Liver (tissue), 9 donors: ENCODE results near the gene TMC1. TPM values are rescaled to one million over a fixed set of nuclear protein-coding genes. Genes with fewer than 3 reads are reported as not detected.
"Not testable (repeated sequence)": the region's sequence is repeated elsewhere in the genome, so short reads cannot be mapped to it uniquely, and the experiment has no call there.

ENCODE experiments used
- DNase-seq: peaks from one replicate; pipeline ENCODE4 v3.0.0-alpha.2; 2017; ENCODE audit warnings: low spot score
- H3K27ac ChIP-seq, 2 donors: one replicate each; pipeline ENCODE4 v1.7.0; 2013; ENCODE audit warnings: inconsistent platforms in 2 of 2, low read length in 2 of 2, control low read depth in 1 of 2, low read depth in 1 of 2, mild to moderate bottlenecking in 1 of 2
- H3K27me3 ChIP-seq, 4 donors: one replicate each; pipeline versions ENCODE4 v1.6.1 to v1.7.0; 2013; ENCODE audit warnings: low read length in 3 of 4, inconsistent platforms in 1 of 4, mild to moderate bottlenecking in 1 of 4, moderate library complexity in 1 of 4; ENCODE audit not compliant: control insufficient read depth in 4 of 4, insufficient read depth in 4 of 4
- H3K36me3 ChIP-seq, 4 donors: one replicate each; pipeline versions ENCODE4 v1.6.1 to v1.7.0; 2013; ENCODE audit warnings: low read length in 3 of 4, mild to moderate bottlenecking in 3 of 4, low read depth in 1 of 4, moderate library complexity in 1 of 4; ENCODE audit not compliant: control insufficient read depth in 4 of 4, insufficient read depth in 3 of 4
- H3K4me1 ChIP-seq, 4 donors: one replicate each; pipeline versions ENCODE4 v1.6.1 to v1.7.0; 2013; ENCODE audit warnings: low read length in 3 of 4, mild to moderate bottlenecking in 3 of 4, moderate library complexity in 1 of 4; ENCODE audit not compliant: control insufficient read depth in 4 of 4, insufficient read depth in 4 of 4
- H3K4me3 ChIP-seq, 3 donors: one replicate each; pipeline versions ENCODE4 v1.6.1 to v1.7.0; 2013; ENCODE audit warnings: low read length in 3 of 3, control low read depth in 1 of 3, low read depth in 1 of 3, mild to moderate bottlenecking in 1 of 3
- H3K9ac ChIP-seq, 2 donors: one replicate each; pipeline ENCODE4 v1.7.0; 2013; ENCODE audit warnings: low read length in 2 of 2, mild to moderate bottlenecking in 2 of 2, moderate library complexity in 2 of 2, control low read depth in 1 of 2, low read depth in 1 of 2
- H3K9me3 ChIP-seq, 4 donors: one replicate each; pipeline versions ENCODE4 v1.6.1 to v1.7.0; 2013; ENCODE audit warnings: low read length in 3 of 4; ENCODE audit not compliant: control insufficient read depth in 4 of 4
- EGR1 ChIP-seq, 2 donors: IDR thresholded peaks; 2 replicates each; pipeline ENCODE4 v1.6.1; 2016 to 2018; ENCODE audit warnings: antibody characterized with exemption in 2 of 2, low read depth in 2 of 2
- FOXA1 ChIP-seq: IDR thresholded peaks from 2 replicates; pipeline ENCODE4 v1.6.1; 2016; ENCODE audit warnings: antibody characterized with exemption
- GABPA ChIP-seq, 2 donors: IDR thresholded peaks in 1 of 2; conservative IDR thresholded peaks in 1 of 2; 2 replicates each; pipeline ENCODE4 v1.6.1; 2016; ENCODE audit warnings: antibody characterized with exemption in 2 of 2, mild to moderate bottlenecking in 1 of 2, moderate library complexity in 1 of 2
- HNF4A ChIP-seq, 2 donors: conservative IDR thresholded peaks; 2 replicates each; pipeline ENCODE4 v1.6.1; 2016; ENCODE audit warnings: antibody characterized with exemption in 2 of 2, mild to moderate bottlenecking in 2 of 2
- NR2F2 ChIP-seq: IDR thresholded peaks from 2 replicates; pipeline ENCODE4 v1.6.1; 2016; ENCODE audit warnings: antibody characterized with exemption
- REST ChIP-seq: IDR thresholded peaks from 2 replicates; pipeline ENCODE4 v1.6.1; 2016; ENCODE audit warnings: antibody characterized with exemption, mild to moderate bottlenecking
- WGBS: extraction: QIAGEN DNeasy Blood & Tissue Kit; methylation state at CpG from one replicate; pipeline ENCODE4 v1.1.7; 2013; 5-methylcytosine and 5-hydroxymethylcytosine counted together
- polyA plus RNA-seq, 2 donors: library from polyadenylated mRNA; stranded (reverse) in 1 of 2; unstranded in 1 of 2; fragments of 200-250 nt in 1 of 2; fragments of >200 nt in 1 of 2; fragmentation: Nextera tagmentation in 1 of 2; extraction: Ambion mirVana in 1 of 2; gene quantifications; one replicate each; pipeline versions ENCODE4 v1.2.1 to v1.2.3, GENCODE V29; 2013 to 2015
- total RNA-seq, 2 donors: library from RNA; depleted of rRNA; stranded (reverse); fragments of >200 nt; gene quantifications; one replicate each; pipeline ENCODE4 v1.2.3, GENCODE V29; 2014
- TF ChIP-seq, protein P1 (sequence below): IDR thresholded peaks from 2 replicates; pipeline ENCODE4 v1.6.1; 2016; ENCODE audit warnings: antibody characterized with exemption
- TF ChIP-seq, protein P2 (sequence below): IDR thresholded peaks from 2 replicates; pipeline ENCODE4 v1.6.1; 2016; ENCODE audit warnings: antibody characterized with exemption
- TF ChIP-seq, protein P3 (sequence below): IDR thresholded peaks from 2 replicates; pipeline ENCODE4 v1.6.1; 2016; ENCODE audit warnings: antibody characterized with exemption
- donor health status: healthy.
- donor health status: healthy.
- donor health status: healthy.
- donor health status: healthy.
- donor health status: healthy.

TMC1 gene
- total and polyA plus RNA-seq, 4 donors = 0.09 TPM; not detected in 3

- DNase-seq = no peak
- Histone ChIP-seq H3K4me3 (no peak overlapping the region), H3K9me3 (no peaks in the 10 kb centered on the region), H3K27me3 (no peaks in the 10 kb centered on the region), H3K9ac (no peak overlapping the region), H3K27ac (no peak overlapping the region), H3K4me1 (peaks cover 0 to 4% (median 0%) of the 10 kb centered on the region in 4 donors), H3K36me3 (no peaks in the 10 kb centered on the region)
- TF ChIP-seq, protein P1, sequence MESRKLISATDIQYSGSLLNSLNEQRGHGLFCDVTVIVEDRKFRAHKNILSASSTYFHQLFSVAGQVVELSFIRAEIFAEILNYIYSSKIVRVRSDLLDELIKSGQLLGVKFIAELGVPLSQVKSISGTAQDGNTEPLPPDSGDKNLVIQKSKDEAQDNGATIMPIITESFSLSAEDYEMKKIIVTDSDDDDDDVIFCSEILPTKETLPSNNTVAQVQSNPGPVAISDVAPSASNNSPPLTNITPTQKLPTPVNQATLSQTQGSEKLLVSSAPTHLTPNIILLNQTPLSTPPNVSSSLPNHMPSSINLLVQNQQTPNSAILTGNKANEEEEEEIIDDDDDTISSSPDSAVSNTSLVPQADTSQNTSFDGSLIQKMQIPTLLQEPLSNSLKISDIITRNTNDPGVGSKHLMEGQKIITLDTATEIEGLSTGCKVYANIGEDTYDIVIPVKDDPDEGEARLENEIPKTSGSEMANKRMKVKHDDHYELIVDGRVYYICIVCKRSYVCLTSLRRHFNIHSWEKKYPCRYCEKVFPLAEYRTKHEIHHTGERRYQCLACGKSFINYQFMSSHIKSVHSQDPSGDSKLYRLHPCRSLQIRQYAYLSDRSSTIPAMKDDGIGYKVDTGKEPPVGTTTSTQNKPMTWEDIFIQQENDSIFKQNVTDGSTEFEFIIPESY = no peak
- TF ChIP-seq FOXA1 (no peak), GABPA (IDR thresholded peaks at IDR 0.05 in 1 of 2, conservative IDR thresholded peaks at IDR 0.05 in 1 of 2) (no peak), EGR1 (IDR thresholded peaks at IDR 0.05; ENCODE audit: low read depth in 2 of 2) (no peak), NR2F2 (no peak), HNF4A (conservative IDR thresholded peaks at IDR 0.05) (no peak)
- TF ChIP-seq, protein P2, sequence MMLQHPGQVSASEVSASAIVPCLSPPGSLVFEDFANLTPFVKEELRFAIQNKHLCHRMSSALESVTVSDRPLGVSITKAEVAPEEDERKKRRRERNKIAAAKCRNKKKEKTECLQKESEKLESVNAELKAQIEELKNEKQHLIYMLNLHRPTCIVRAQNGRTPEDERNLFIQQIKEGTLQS = no peak
- TF ChIP-seq, protein P3, sequence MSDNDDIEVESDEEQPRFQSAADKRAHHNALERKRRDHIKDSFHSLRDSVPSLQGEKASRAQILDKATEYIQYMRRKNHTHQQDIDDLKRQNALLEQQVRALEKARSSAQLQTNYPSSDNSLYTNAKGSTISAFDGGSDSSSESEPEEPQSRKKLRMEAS = no peak
- 92% methylated on average over 1 of the region's 1 CpG for WGBS
Observed at GRCh38 chr9:72509053-72509452, 12.4 kb upstream of the TMC1 start.

DNA sequence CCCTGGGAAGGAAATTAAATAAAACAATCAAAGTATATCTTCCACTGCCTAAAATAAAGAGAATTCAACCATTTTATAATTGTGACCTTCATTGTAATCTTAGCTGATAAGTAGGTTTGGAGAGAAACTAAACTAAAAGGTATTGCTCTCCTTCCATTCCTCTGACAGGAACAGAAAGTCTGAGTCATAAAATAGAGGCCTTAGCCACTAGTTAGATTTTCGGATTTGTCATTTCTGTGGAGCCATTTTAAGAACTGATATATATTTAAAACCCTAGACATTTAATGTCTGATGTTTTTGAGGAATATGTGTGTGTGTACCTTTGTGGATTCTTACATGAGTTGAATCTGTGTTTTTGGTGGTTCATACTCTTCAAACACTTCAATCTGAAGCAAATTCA lies 11.8 kb upstream of the TMC1 start:
- H3K9ac ChIP-seq = no peak overlapping the region
- no peaks in the 10 kb centered on the region for H3K9me3 ChIP-seq
- no peak overlapping the region for H3K4me3 ChIP-seq
- no peak for DNase-seq
- WGBS = 73% methylated on average over 1 of the region's 1 CpG
- no peak for TF ChIP-seq REST
- TF ChIP-seq, protein P2 = no peak
- H3K4me1 ChIP-seq = peaks cover 0 to 4% (median 0%) of the 10 kb centered on the region in 4 donors
- no peaks in the 10 kb centered on the region for H3K36me3 ChIP-seq
- H3K27me3 ChIP-seq = no peaks in the 10 kb centered on the region
- no peak overlapping the region for H3K27ac ChIP-seq

GRCh38 chr9:72521011-72521410 lies 397 bp upstream of the TMC1 start:
- not testable (repeated sequence) for H3K4me1 ChIP-seq, H3K9ac ChIP-seq, H3K36me3 ChIP-seq, H3K4me3 ChIP-seq, DNase-seq, H3K27me3 ChIP-seq, H3K27ac ChIP-seq, H3K9me3 ChIP-seq
- 98% methylated on average over 9 of the region's 9 CpGs for WGBS
